ENCODE results near the gene ADCY10.
A peak's percentile ranks its signal among the peaks of the same experiment; 100 is the strongest.
"Not testable (repeated sequence)": the region's sequence is repeated elsewhere in the genome, so short reads cannot be mapped to it uniquely, and the experiment has no call there.

The ADCY10 gene

GRCh38 chr1:167881786-167882185 is 32.1 kb downstream of the ADCY10 start:
- no peak for TF ChIP-seq GATA1 (IDR thresholded peaks at IDR 0.05; ENCODE audit: low read depth, low read length)
- no peak for TF ChIP-seq POLR2A (IDR thresholded peaks at IDR 0.05; ENCODE audit: low read length)
- DNase-seq, result no peak

- DNase-seq, result peak in 1 of 2 experiments; percentile 35
- TF ChIP-seq POLR2A (IDR thresholded peaks at IDR 0.05; ENCODE audit: low read length) (no peak), GATA1 (IDR thresholded peaks at IDR 0.05; ENCODE audit: low read depth, low read length) (no peak)
Observed at GRCh38 chr1:167881069-167881468, 32.9 kb downstream of the ADCY10 start.

- TF ChIP-seq POLR2A (IDR thresholded peaks at IDR 0.05; ENCODE audit: low read length), result no peak
- no peak for TF ChIP-seq GATA1 (IDR thresholded peaks at IDR 0.05; ENCODE audit: low read depth, low read length)
- DNase-seq, result peak; percentile 35 to 49
Observed at GRCh38 chr1:167880580-167881021, 33.3 kb downstream of the ADCY10 start.

GRCh38 chr1:167879508-167879907 is 34.4 kb downstream of the ADCY10 start:
- DNase-seq, result no peak
- TF ChIP-seq POLR2A (IDR thresholded peaks at IDR 0.05; ENCODE audit: low read length) (no peak), GATA1 (IDR thresholded peaks at IDR 0.05; ENCODE audit: low read depth, low read length) (no peak)

- no peak for TF ChIP-seq GATA1 (IDR thresholded peaks at IDR 0.05; ENCODE audit: low read depth, low read length)
- no peak for TF ChIP-seq POLR2A (IDR thresholded peaks at IDR 0.05; ENCODE audit: low read length)
- peak; percentile 22 to 42 for DNase-seq
Observed at GRCh38 chr1:167878372-167879160, 35.4 kb downstream of the ADCY10 start.

- no peak for DNase-seq
- TF ChIP-seq GATA1 (IDR thresholded peaks at IDR 0.05; ENCODE audit: low read depth, low read length) (no peak), POLR2A (IDR thresholded peaks at IDR 0.05; ENCODE audit: low read length) (no peak)
Observed at GRCh38 chr1:167876597-167877175, 37.2 kb downstream of the ADCY10 start.

GRCh38 chr1:167871331-167871730 is 42.6 kb downstream of the ADCY10 start:
- TF ChIP-seq POLR2A (IDR thresholded peaks at IDR 0.05; ENCODE audit: low read length), result no peak
- DNase-seq, result no peak

GRCh38 chr1:167869157-167870001 is 44.6 kb downstream of the ADCY10 start:
- DNase-seq, result peak; percentile 51 to 77

- DNase-seq, result peak; percentile 84 to 97
- peak; percentile 53 for TF ChIP-seq POLR2A (IDR thresholded peaks at IDR 0.05; ENCODE audit: low read length)
Observed at GRCh38 chr1:167866739-167867414, 47.1 kb downstream of the ADCY10 start.

- peak; percentile 65 to 76 for DNase-seq
Observed at GRCh38 chr1:167866326-167866725, 47.6 kb downstream of the ADCY10 start.

- peak; percentile 29 to 37 for DNase-seq
Observed at GRCh38 chr1:167865804-167866308, 48.1 kb downstream of the ADCY10 start.

- DNase-seq, result not testable (repeated sequence)
Observed at GRCh38 chr1:167865193-167865592, 48.7 kb downstream of the ADCY10 start.

GRCh38 chr1:167864392-167865032 is 49.4 kb downstream of the ADCY10 start:
- TF ChIP-seq GATA1 (IDR thresholded peaks at IDR 0.05; ENCODE audit: low read depth, low read length), result no peak
- TF ChIP-seq POLR2A (IDR thresholded peaks at IDR 0.05; ENCODE audit: low read length), result no peak
- DNase-seq, result peak; percentile 68 to 82

GRCh38 chr1:167863921-167864279 is 50.0 kb downstream of the ADCY10 start:
- no peak for TF ChIP-seq GATA1 (IDR thresholded peaks at IDR 0.05; ENCODE audit: low read depth, low read length)
- TF ChIP-seq POLR2A (IDR thresholded peaks at IDR 0.05; ENCODE audit: low read length), result no peak
- no peak for DNase-seq

- DNase-seq, result not testable (repeated sequence)
Observed at GRCh38 chr1:167863191-167863920, 50.6 kb downstream of the ADCY10 start.
